M059J (cell line): Measurements from ENCODE around the gene UTF1. TPM values are rescaled to one million over a fixed set of nuclear protein-coding genes. Genes with fewer than 3 reads are reported as not detected.

Experiments used
- DNase-seq: peaks from one replicate; pipeline ENCODE4 v3.0.0-alpha.2; 2012; ENCODE audit warnings: low read depth
- total RNA-seq: library from RNA; depleted of rRNA; stranded (reverse); fragments of >200 nt; shearing (Covaris generic); gene quantifications from 2 replicates; pipeline ENCODE4 v1.2.3, GENCODE V29; 2014; rRNA removed

Gene UTF1
- total RNA-seq, 1 experiment from 2014 or later, result not detected

DNA sequence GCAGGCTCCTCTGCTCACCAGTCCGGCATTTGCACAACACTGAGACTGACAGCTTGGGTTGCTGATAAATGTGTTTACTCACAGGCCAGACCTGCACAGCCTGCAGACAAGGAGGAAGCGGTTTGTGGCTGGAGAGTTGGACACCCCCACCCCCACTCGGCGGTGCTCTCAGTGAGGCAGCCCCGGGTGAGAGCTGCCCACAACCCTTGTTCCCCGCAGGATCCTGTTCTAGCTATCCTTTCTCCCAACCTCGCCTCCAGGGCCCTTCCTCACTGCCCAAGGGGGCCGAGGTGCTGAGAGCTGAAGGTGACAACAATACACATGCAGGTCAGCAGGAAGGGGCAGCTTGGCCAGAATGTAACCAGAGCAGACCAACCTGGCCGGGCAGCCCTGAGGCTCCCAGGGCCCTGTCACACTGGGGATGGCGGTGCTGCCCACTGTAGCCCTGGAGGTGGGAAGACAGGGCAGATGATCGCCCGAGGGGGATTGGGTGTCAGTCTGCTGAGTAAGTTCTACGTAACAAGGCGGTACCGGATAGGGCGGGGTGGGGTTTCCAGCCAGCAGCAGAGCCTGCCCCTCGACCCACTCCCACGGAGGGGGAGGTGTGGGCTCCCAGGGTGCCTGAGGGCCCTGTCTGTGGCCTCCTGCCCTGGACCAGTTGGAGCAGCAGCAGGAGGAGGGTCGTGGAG lies 48.7 kb downstream of the UTF1 start:
- DNase-seq, result peak; percentile 96

DNA sequence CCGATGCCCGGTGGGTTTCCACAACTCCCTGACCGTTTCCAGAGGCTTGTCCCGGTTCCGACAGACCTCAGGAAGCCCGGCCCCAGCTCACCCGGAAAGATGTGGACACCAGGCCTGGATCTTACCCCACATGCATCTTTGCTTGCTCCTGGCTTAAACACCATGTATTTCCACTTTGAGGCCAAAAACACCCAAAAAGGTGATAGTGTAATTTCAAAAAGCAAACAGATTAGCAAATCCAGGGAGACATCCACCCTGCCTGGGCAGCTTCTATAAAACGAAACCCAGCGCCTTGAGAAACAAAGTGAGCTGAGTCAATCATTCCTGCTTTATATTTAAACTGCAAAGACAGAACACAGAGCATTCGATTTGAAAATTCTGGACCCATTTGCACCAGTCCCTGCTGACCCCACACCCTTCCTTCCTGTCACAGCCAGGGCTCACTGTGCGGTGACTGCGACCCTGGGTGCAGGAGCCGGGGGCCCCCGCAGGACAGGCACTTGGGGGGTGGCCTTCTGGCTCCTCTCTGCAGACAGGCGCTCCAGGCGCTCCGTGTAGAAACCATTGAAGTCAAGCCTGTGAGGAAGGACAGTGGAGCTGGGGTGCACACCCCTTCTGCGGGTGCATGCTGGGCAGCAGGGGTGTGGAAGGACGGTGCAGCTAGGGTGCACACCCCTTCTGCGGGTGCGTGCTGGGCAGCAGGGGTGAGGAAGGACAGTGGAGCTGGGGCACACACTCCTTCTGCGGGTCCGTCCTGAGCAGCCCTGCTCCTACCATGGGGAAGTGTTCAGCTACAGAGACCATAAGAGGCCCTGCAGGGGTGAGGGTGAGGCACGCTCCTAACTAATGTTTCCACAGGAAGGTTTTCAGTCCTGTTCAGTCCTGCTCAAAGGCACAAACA lies 49.6 kb downstream of the UTF1 start:
- no peak for DNase-seq

GRCh38 chr10:133280391-133281059 lies 50.5 kb downstream of the UTF1 start:
- DNase-seq, result no peak

DNA sequence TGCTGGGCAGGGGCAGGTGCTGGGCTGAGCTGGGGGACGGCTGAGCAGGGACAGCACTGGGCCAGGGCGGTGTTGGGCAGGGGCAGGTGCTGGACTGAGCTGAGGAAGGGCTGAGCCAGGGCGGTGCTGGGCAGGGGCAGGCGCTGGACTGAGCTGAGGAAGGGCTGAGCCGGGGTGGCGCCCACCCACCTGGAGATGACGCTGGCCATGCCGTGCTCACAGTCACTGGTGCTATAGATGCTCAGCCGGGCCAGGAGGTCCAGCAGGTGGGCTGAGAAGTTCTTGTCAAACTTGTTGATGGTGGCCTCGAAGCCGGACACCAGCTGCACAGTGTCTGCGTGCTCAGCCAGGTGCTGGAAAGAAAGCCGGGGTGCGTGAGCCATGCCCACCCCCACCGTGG lies 51.1 kb downstream of the UTF1 start:
- no peak for DNase-seq

Other genes with a start within 250 kb of the UTF1 start
- gene ADGRA1, start 142.3 kb upstream of the UTF1 start, total RNA-seq, result not detected in 2 replicates
- gene KNDC1, start 70.0 kb upstream of the UTF1 start, total RNA-seq, result not detected in 2 replicates
- gene VENTX, start 7.6 kb downstream of the UTF1 start, total RNA-seq, result not detected in 2 replicates
- gene ADAM8, start 46.7 kb downstream of the UTF1 start, total RNA-seq, result 0.02 and 1.3 TPM in 2 replicates
- 38.6 and 51.9 TPM in 2 replicates for gene TUBGCP2, start 78.7 kb downstream of the UTF1 start, total RNA-seq
- gene ZNF511, start 78.7 kb downstream of the UTF1 start, total RNA-seq, result 32.5 and 33.3 TPM in 2 replicates
- gene CALY, start 106.7 kb downstream of the UTF1 start, total RNA-seq, result not detected in 2 replicates
- gene PRAP1, start 117.2 kb downstream of the UTF1 start, total RNA-seq, result not detected in 2 replicates
- 0.27 and 6.5 TPM in 2 replicates for gene FUOM, start 127.8 kb downstream of the UTF1 start, total RNA-seq
- gene ECHS1, start 143.1 kb downstream of the UTF1 start, total RNA-seq, result 108 and 121 TPM in 2 replicates
- 2.1 and 4.0 TPM in 2 replicates for gene PAOX, start 149.0 kb downstream of the UTF1 start, total RNA-seq
- gene MTG1, start 163.9 kb downstream of the UTF1 start, total RNA-seq, result 22.4 and 26.8 TPM in 2 replicates
- gene SPRN, start 194.4 kb downstream of the UTF1 start, total RNA-seq, result not detected in 2 replicates
- gene SCART1, start 223.7 kb downstream of the UTF1 start, total RNA-seq, result 0.20 TPM in 2 replicates